Prostate gland (tissue), 2 donors: ENCODE results near the gene PAQR6.

Experiments used
- CTCF ChIP-seq, 4 experiments: fragments of 200-600 bp in 2 of 4; fragments of 450-650 bp in 2 of 4; sonication (generic) in 2 of 4; IDR thresholded peaks; 1 replicate in 3 of 4; 2 replicates in 1 of 4; pipeline ENCODE4 v1.5.1; 2016 to 2019; ENCODE audit warnings: antibody characterized with exemption in 4 of 4, mild to moderate bottlenecking in 2 of 4, moderate library complexity in 2 of 4
- POLR2A ChIP-seq: fragments of 450-650 bp; IDR thresholded peaks from one replicate; pipeline ENCODE4 v1.6.1; 2016; ENCODE audit warnings: antibody characterized with exemption, mild to moderate bottlenecking
- POLR2AphosphoS5 ChIP-seq: sonication (generic); formaldehyde crosslinking; IDR thresholded peaks from one replicate; pipeline ENCODE4 v1.6.1; 2017; ENCODE audit warnings: antibody characterized with exemption

- no peak for TF ChIP-seq CTCF (IDR thresholded peaks at IDR 0.05)
- peak; percentile 66 for TF ChIP-seq POLR2A
- peak; percentile 85 for TF ChIP-seq POLR2AphosphoS5
Measured at GRCh38 chr1:156284112-156284511, 36.3 kb upstream of the PAQR6 start, which contains the start of gene TMEM79.
